Prostate gland (tissue), 2 donors: ENCODE measurements around the gene FERMT3. TPM values are rescaled to one million over a fixed set of nuclear protein-coding genes. Genes with fewer than 3 reads are reported as not detected.
"Not testable (repeated sequence)": the region's sequence is repeated elsewhere in the genome, so short reads cannot be mapped to it uniquely, and the experiment has no call there.

Experiments used
- DNase-seq: peaks from one replicate; pipeline ENCODE4 v3.0.0-alpha.2; 2019; ENCODE audit warnings: low spot score
- H3K27ac ChIP-seq, 2 donors: fragments of 200-600 bp; sonication (generic); 2 replicates each; pipeline ENCODE4 v1.5.1; 2017 to 2019
- H3K27me3 ChIP-seq: fragments of 200-600 bp; sonication (generic); replicated peaks from 2 replicates; pipeline ENCODE4 v1.5.1; 2019; ENCODE audit not compliant: insufficient read depth
- H3K36me3 ChIP-seq, 2 donors: fragments of 200-600 bp; sonication (generic); 1 replicate in 1 of 2; 2 replicates in 1 of 2; pipeline versions ENCODE4 v1.5.1 to v1.8.1; 2017 to 2019
- H3K4me1 ChIP-seq: fragments of 200-600 bp; sonication (generic); replicated peaks from 2 replicates; pipeline ENCODE4 v1.5.1; 2019
- H3K4me3 ChIP-seq, 2 donors: fragments of 200-600 bp; sonication (generic); 2 replicates each; pipeline ENCODE4 v1.5.1; 2017 to 2019
- H3K9me3 ChIP-seq: fragments of 200-600 bp; sonication (generic); 2 replicates; pipeline ENCODE4 v1.5.1; 2017
- POLR2A ChIP-seq: fragments of 450-650 bp; IDR thresholded peaks from one replicate; pipeline ENCODE4 v1.6.1; 2016; ENCODE audit warnings: antibody characterized with exemption, mild to moderate bottlenecking
- POLR2AphosphoS5 ChIP-seq: sonication (generic); formaldehyde crosslinking; IDR thresholded peaks from one replicate; pipeline ENCODE4 v1.6.1; 2017; ENCODE audit warnings: antibody characterized with exemption
- WGBS: methylation state at CpG from one replicate; pipeline ENCODE4 v1.1.5; 2018; 5-methylcytosine and 5-hydroxymethylcytosine counted together
- intact Hi-C: fragments of 100-400 bp; cut with DNase I; formaldehyde crosslinking; loops from one replicate; pipeline ENCODE4 v1.14.2; 2022
- total RNA-seq, 2 donors: library from RNA; depleted of rRNA; stranded (reverse); fragments of >200 nt; gene quantifications; one replicate each; pipeline ENCODE4 v1.1.0, GENCODE V29; 2016
- TF ChIP-seq, protein P1 (sequence below), 4 experiments: fragments of 200-600 bp in 2 of 4; fragments of 450-650 bp in 2 of 4; sonication (generic) in 2 of 4; IDR thresholded peaks; 1 replicate in 3 of 4; 2 replicates in 1 of 4; pipeline ENCODE4 v1.5.1; 2016 to 2019; ENCODE audit warnings: antibody characterized with exemption in 4 of 4, mild to moderate bottlenecking in 2 of 4, moderate library complexity in 2 of 4

Gene FERMT3
- total RNA-seq, 2 donors from 2014 or later = 5.3 to 12.8 TPM

DNA sequence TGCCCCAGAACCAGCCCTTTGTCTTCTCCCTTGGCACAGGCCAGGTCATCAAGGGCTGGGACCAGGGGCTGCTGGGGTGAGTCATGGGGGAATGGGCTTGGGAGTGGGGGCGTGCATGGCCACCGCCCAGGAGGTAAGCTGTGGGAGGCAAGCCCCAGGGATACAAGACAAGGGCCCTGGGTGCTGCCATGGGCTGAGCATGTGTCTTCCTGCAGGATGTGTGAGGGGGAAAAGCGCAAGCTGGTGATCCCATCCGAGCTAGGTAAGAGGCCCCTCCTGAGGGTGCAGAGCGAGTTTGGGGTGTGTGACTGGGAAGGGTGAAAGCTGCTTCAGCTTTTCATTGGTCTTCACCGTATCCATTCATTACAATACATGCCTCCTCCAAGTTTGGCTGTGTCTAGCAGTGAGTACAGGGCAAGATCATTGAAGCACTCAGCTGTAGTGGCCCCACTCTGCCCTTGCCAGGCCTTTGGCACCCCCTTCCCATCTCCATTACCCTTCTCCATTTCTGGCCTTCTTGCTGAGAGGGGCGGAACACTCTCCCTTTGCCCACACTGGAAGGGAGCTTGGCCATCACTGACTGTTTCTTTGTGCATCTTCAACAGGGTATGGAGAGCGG, 36.8 kb downstream of the FERMT3 start:
- 87% methylated on average over 8 of the region's 8 CpGs for WGBS
- Histone ChIP-seq H3K9me3 (no peaks in the 10 kb centered on the region), H3K4me3 (no peak overlapping the region), H3K36me3 (no peaks in the 10 kb centered on the region), H3K27me3 (no peaks in the 10 kb centered on the region), H3K27ac (peak overlapping the region in 1 of 2 donors; percentile 95), H3K4me1 (peaks cover 18% of the 10 kb centered on the region)
- no peak for DNase-seq
- TF ChIP-seq, protein P1, sequence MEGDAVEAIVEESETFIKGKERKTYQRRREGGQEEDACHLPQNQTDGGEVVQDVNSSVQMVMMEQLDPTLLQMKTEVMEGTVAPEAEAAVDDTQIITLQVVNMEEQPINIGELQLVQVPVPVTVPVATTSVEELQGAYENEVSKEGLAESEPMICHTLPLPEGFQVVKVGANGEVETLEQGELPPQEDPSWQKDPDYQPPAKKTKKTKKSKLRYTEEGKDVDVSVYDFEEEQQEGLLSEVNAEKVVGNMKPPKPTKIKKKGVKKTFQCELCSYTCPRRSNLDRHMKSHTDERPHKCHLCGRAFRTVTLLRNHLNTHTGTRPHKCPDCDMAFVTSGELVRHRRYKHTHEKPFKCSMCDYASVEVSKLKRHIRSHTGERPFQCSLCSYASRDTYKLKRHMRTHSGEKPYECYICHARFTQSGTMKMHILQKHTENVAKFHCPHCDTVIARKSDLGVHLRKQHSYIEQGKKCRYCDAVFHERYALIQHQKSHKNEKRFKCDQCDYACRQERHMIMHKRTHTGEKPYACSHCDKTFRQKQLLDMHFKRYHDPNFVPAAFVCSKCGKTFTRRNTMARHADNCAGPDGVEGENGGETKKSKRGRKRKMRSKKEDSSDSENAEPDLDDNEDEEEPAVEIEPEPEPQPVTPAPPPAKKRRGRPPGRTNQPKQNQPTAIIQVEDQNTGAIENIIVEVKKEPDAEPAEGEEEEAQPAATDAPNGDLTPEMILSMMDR (IDR thresholded peaks at IDR 0.05) = no peak
- no peak for TF ChIP-seq POLR2A
- no peak for TF ChIP-seq POLR2AphosphoS5
- intact Hi-C loops = no loop called here

DNA sequence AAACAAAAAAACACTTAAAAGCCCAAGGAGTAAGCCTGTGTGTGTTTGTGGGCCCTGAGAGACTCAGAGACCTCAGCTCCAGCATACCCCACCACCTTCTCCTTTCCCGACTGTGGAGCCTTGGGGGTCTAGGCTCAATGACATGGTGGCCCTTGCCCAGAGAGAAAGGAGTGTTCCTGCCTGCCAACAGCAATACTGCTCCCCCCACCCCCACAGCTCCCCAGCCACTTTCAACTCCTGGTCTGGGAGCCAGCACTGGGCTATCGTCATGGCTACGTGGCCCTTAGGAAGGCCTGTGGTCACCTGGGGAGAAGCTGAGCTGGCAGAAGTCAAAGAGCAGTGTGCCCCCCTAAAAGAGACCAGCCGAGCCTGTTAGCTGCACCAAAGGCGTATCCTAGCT, 37.6 kb downstream of the FERMT3 start:
- intact Hi-C loops = no loop called here
- TF ChIP-seq POLR2A (no peak), POLR2AphosphoS5 (no peak)
- TF ChIP-seq, protein P1 (IDR thresholded peaks at IDR 0.05) = no peak
- WGBS = 73% methylated on average over 5 of the region's 5 CpGs
- Histone ChIP-seq H3K4me1 (peaks cover 15% of the 10 kb centered on the region), H3K36me3 (no peaks in the 10 kb centered on the region), H3K4me3 (no peak overlapping the region), H3K27ac (no peak overlapping the region), H3K9me3 (no peaks in the 10 kb centered on the region), H3K27me3 (no peaks in the 10 kb centered on the region)
- no peak for DNase-seq

DNA sequence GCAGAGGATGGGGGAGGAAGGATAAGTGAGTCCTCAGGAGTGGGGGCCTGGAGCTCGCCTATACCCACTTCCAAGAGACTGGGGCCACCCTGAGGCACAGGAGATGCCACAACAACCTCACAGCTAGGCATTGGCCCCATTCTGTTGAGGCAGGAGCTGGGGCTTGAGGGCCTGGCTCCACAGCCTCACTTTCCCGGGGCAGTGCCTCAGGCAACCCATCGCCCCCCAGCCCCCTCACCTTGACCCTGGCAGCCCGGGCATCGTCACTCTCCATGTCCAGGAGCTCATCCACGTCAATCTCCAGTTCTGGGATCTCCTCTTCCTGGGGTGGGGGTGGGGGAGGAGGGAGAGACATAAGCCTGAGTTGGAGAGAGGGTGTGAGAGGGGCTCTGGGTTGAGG, 38.4 kb downstream of the FERMT3 start:
- Histone ChIP-seq H3K4me1 (peaks cover 15% of the 10 kb centered on the region), H3K27ac (peak overlapping the region; percentile 71 to 84), H3K36me3 (no peaks in the 10 kb centered on the region), H3K27me3 (no peaks in the 10 kb centered on the region), H3K4me3 (peak overlapping the region in 1 of 2 donors; percentile 52), H3K9me3 (no peaks in the 10 kb centered on the region)
- intact Hi-C loops = no loop called here
- TF ChIP-seq POLR2AphosphoS5 (no peak), POLR2A (no peak)
- TF ChIP-seq, protein P1 (IDR thresholded peaks at IDR 0.05) = no peak
- WGBS = 36% methylated on average over 6 of the region's 6 CpGs
- DNase-seq = no peak

DNA sequence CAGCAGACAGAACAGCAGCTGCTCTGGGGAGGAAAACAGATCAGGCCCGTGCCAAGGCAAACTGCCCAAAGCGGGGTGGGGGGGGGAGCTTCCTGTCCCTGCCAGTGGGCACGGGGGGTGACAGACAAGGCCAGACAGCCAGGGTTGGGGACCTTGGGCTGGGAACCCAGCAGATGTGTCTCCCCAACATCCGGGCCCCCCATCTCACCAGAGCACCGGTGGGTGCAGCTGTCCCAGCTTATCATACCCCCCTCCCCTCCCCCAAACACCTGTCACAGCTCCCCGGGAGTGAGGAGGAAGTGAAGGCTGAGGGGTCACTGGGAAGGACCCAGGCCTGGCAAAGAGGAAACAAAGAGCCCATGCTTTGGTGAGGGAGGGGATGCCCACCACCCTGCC, 38.9 kb downstream of the FERMT3 start:
- no peak for DNase-seq
- no peak for TF ChIP-seq POLR2AphosphoS5
- TF ChIP-seq POLR2A = no peak
- 2% methylated on average over 6 of the region's 6 CpGs for WGBS
- H3K36me3 ChIP-seq = no peaks in the 10 kb centered on the region
- H3K4me3 ChIP-seq = peak overlapping the region; percentile 47 to 52
- no peaks in the 10 kb centered on the region for H3K27me3 ChIP-seq
- peak overlapping the region; percentile 71 to 84 for H3K27ac ChIP-seq
- H3K4me1 ChIP-seq = peaks cover 15% of the 10 kb centered on the region
- intact Hi-C loops = no loop called here
- H3K9me3 ChIP-seq = no peaks in the 10 kb centered on the region

DNA sequence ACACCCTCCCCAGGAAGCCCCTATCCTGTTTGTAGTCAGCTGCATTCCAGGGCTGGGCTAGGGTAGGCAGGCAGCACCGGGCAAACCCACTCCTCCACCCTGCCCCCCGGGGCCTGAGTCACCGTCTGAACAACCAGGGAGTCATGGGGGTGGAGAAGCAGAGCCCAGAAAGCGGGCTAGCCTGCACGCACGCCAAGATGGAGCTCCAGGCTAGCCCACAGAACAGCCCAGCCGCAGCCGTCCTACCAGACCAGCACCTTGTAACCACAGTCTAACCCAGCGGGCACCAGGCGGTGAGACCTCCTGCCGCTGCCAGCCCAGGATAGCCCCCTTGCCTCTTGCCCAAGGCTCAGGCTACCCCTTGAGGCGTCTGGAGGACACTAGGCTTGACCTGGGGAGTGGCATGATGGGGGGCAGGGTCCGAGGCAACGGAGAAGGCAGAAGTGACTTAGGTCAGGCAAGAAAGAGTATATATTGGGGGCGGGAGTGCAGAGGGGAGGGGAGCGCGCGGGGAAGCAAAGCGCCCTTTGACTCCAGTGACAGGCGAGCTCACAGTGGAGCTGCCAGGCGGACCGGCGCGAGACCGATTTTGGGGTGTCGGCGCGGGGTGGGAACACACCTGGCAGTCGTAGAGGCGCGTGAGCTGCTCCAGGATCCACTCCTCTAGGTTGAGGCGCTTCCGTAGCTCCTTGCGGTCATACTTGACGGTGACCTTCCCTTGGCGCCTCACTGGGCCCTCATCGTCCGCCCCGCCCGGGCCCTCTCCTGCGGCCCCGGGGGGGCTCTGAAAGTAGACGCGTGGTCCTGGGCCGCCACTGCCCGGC, 39.5 kb downstream of the FERMT3 start:
- Histone ChIP-seq H3K4me1 (peaks cover 15% of the 10 kb centered on the region), H3K27me3 (no peaks in the 10 kb centered on the region), H3K9me3 (no peaks in the 10 kb centered on the region), H3K36me3 (no peaks in the 10 kb centered on the region), H3K4me3 (peak overlapping the region; percentile 47 to 52), H3K27ac (peak overlapping the region; percentile 71 to 84)
- WGBS = under 1% methylated on average over 45 of the region's 46 CpGs
- peak; percentile 38 for TF ChIP-seq POLR2A
- TF ChIP-seq, protein P1 (IDR thresholded peaks at IDR 0.05) = no peak
- TF ChIP-seq POLR2AphosphoS5 = no peak
- DNase-seq = no peak
- intact Hi-C loops = no loop called here

DNA sequence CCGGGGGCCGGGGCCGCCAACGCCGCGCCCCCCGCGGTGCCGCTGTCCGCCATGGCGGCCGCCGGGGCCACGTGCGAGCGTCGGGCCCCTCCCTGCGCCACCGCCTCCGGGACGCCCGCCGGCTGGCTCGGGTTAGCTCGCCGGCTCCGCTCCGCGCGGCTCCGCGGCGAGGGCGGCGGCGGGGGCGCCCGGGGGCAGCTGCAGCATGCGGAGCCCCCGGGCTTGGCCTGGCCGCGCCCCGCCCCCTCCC, 40.0 kb downstream of the FERMT3 start:
- DNase-seq, H3K36me3 ChIP-seq, intact Hi-C loops, H3K27me3 ChIP-seq, H3K9me3 ChIP-seq: not testable (repeated sequence)
- 1% methylated on average over 23 of the region's 43 CpGs for WGBS
- Histone ChIP-seq H3K4me1 (peaks cover 15% of the 10 kb centered on the region), H3K4me3 (peak overlapping the region; percentile 47 to 52), H3K27ac (peak overlapping the region; percentile 71 to 84)
